ENCODE data around the gene LZTR1.

DNA sequence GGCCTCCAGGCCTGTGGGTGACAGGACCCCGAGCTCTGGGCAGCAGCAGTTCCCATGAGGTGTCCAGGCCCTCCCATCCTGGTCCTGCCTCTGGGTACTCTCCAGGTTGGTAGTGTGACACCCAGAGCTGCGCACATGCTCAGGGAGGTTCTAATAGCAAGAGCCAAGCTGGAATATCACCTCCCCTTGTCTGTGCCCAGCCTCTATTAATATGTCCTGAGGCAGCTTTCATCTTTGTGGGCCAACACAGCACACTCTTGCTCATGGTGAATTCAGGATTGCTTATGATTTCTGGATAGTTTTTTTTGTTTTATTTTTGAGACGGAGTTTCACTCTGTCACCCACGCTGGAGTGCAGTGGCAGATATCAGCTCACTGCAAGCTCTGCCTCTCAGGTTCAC is 36.2 kb downstream of the LZTR1 start:
- no peak for TF ChIP-seq CTCF (IDR thresholded peaks at IDR 0.05; ENCODE audit: low read depth, low read length)
- no peak for TF ChIP-seq EZH2phosphoT487 (IDR thresholded peaks at IDR 0.05; ENCODE audit: low read depth)
